ENCODE results near the gene COMMD3. TPM values are rescaled to one million over a fixed set of nuclear protein-coding genes. Genes with fewer than 3 reads are reported as not detected.

COMMD3 gene
- total RNA-seq, 2 experiments from 2014 or later = 70.6 to 103 TPM

DNA sequence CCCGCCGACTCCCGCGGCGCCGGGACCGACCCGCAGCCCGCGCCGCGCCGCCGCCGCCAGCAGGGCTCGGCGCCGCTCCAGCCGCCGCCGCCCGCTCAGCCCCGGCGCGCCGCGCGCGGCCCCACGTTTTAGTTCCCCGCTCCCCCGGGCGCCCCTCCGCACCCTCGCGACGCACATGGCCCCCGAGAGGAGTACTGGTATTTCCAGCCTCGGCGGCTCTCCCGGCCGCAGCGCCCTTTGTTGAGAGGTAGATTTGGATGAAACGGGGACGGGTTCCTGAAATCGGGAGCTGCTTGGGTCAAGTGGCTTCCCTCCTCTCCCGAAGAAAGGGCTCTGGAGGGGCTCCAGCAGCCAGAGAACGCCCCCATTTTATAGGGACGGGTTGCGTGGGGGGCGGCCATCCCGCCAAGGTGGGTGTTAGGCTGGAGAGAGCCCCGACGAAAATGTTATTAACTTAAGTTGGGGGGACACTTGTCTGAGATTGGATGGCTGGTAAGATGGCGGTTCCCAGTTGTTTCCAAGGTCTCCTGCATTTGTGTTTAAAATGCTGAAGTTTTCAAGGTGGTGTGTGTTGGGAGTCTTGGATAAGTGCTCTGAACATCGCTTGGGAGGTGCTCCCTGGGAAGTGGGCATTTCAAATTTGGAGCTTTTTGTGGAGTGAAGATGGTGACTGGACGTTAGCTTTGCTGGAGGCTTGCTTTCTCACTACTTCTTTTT, 5.9 kb downstream of the COMMD3 start:
- ATAC-seq (peak; percentile 9), DNase-seq (no peak)
- Mint-ChIP-seq H3K9me3 (ENCODE audit: low read depth) (no peaks in the 10 kb centered on the region), H3K4me3 (peak overlapping the region; percentile 79), H3K4me1 (peaks cover 62% of the 10 kb centered on the region), H3K36me3 (peaks cover 30% of the 10 kb centered on the region), H3K27me3 (peaks cover 40% of the 10 kb centered on the region), H3K27ac (peak overlapping the region; percentile 63)
- CTCF ChIA-PET = interaction anchor here (2.5 kb wide), 1 partner anchor 18 kb away, joined by 7 read pairs; no protein-coding TSS in a partner anchor

DNA sequence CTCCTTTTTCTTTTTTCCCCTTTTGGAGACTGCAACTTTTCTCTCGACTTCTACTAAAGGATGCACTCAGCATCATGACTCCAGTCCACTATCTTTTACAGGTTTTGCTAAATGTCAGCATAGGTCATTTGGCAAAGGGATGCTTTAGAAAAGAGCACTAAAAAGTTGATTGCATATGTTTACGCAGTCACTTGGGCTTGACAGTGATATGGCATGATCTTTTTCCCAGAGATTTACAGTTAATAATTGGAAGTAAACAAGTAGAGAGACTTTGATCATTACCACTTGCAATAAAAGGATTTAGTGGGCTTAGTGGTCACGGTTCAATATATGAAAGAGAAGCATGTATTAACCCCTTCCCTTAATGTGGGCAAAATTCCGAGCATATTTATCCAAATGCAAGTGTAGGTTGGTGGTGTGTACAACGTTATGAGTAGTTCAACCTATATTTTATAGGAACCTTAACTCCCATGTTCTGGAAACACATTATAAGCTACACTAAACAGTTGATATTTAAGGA, 6.5 kb downstream of the COMMD3 start:
- Mint-ChIP-seq H3K27me3 (peaks cover 40% of the 10 kb centered on the region), H3K27ac (peak overlapping the region; percentile 63), H3K9me3 (ENCODE audit: low read depth) (no peaks in the 10 kb centered on the region), H3K4me3 (peak overlapping the region; percentile 79), H3K36me3 (peaks cover 32% of the 10 kb centered on the region), H3K4me1 (peaks cover 58% of the 10 kb centered on the region)
- DNase-seq (no peak), ATAC-seq (no peak)
- CTCF ChIA-PET = interaction anchor here (2.5 kb wide), 1 partner anchor 17 kb away, joined by 7 read pairs; no protein-coding TSS in a partner anchor

DNA sequence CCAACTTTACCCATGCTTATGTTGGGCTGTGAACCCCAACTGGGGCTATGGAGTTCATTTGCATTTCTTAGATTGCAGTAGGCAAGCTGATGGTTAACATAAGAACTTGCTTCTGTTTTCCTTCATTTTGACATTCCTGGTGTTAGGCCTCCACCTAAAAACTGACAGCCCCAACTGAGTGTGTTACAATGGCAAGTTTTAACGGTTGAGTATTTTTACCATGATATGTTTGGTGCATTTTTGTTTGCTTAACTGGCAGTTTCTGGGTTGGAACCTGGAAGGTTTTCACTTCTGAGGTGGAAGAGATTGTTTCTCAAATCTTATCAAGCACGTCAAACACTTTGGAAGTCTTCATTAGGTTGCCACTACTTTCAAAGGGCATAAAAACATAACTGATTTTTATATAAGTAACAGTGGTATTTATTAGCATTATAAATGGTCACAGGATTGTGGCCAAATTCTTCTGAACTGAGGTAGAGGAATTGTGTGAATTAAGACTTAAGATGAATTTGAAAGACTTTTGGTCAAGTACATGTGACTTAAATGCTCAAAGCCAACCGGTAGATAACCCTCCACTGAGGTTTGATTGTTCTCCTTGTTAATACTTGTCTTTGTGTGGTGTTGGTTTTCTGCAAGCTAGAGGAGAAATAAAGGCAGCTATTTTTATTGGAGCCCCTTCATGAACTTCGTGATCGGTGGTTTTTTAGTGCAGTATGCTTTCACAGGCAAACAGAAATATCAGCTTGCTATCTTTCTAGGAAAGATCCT, 7.5 kb downstream of the COMMD3 start:
- CTCF ChIA-PET = interaction anchor here (1.1 to 2.5 kb wide), 3 partner anchors 16 to 162 kb away, joined by 3 to 7 read pairs (median 3); no protein-coding TSS in a partner anchor
- DNase-seq = no peak
- Mint-ChIP-seq H3K36me3 (peaks cover 28% of the 10 kb centered on the region), H3K4me1 (peaks cover 50% of the 10 kb centered on the region), H3K4me3 (peak overlapping the region; percentile 79), H3K9me3 (ENCODE audit: low read depth) (no peaks in the 10 kb centered on the region), H3K27me3 (peaks cover 40% of the 10 kb centered on the region), H3K27ac (no peak overlapping the region)
- no peak for ATAC-seq

DNA sequence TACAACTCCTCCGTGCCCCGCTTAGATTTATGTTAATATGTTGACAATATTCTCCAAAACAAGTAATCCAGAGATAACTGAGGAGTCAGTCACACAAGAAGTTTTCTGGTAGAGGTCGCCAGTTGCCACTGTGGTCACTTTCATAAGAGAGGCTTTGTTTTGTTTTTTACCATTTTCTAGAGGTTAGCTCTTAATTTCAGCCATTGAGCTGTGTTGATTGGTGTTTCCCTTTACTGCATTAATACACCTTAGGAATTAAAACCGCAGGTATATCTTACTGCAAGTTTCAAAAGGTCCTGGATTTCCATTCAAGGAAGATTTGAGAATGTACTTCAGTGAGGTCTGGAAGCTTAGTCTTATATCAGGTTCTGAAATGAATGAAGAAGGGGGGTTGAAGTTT, 8.2 kb downstream of the COMMD3 start:
- H3K4me3 Mint-ChIP-seq = peak overlapping the region; percentile 79
- ATAC-seq = no peak
- H3K27me3 Mint-ChIP-seq = peaks cover 40% of the 10 kb centered on the region
- CTCF ChIA-PET = interaction anchor here (1.1 to 1.5 kb wide), 2 partner anchors 15 to 161 kb away, joined by 3 read pairs; no protein-coding TSS in a partner anchor
- peaks cover 47% of the 10 kb centered on the region for H3K4me1 Mint-ChIP-seq
- DNase-seq = no peak
- H3K36me3 Mint-ChIP-seq = peaks cover 30% of the 10 kb centered on the region
- no peaks in the 10 kb centered on the region for H3K9me3 Mint-ChIP-seq (ENCODE audit: low read depth)
- no peak overlapping the region for H3K27ac Mint-ChIP-seq

DNA sequence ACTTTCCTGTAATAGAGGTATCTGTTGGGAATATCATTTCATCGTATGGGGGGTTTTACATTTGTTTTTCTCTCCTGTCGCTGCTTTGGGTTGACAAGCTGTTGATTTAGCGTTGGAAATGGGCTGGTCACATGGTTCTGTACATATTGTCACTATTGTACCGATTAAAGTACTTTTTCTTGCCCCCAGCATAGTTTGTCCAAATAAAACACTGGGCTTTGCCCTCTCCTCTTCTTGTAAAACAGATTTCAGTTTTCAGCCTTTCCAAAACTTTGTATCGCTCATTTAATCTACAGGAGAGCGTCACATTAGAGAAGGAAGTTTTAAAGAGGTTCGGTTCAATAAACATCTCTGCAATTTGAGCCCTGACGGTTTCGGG, 8.7 kb downstream of the COMMD3 start:
- DNase-seq = no peak
- Mint-ChIP-seq H3K4me1 (peaks cover 42% of the 10 kb centered on the region), H3K27ac (peak overlapping the region; percentile 48), H3K36me3 (peaks cover 34% of the 10 kb centered on the region), H3K9me3 (ENCODE audit: low read depth) (no peaks in the 10 kb centered on the region), H3K4me3 (peak overlapping the region; percentile 79), H3K27me3 (peaks cover 37% of the 10 kb centered on the region)
- CTCF ChIA-PET = interaction anchor here (1.1 to 1.5 kb wide), 2 partner anchors 15 to 161 kb away, joined by 3 read pairs; no protein-coding TSS in a partner anchor
- no peak for ATAC-seq

DNA sequence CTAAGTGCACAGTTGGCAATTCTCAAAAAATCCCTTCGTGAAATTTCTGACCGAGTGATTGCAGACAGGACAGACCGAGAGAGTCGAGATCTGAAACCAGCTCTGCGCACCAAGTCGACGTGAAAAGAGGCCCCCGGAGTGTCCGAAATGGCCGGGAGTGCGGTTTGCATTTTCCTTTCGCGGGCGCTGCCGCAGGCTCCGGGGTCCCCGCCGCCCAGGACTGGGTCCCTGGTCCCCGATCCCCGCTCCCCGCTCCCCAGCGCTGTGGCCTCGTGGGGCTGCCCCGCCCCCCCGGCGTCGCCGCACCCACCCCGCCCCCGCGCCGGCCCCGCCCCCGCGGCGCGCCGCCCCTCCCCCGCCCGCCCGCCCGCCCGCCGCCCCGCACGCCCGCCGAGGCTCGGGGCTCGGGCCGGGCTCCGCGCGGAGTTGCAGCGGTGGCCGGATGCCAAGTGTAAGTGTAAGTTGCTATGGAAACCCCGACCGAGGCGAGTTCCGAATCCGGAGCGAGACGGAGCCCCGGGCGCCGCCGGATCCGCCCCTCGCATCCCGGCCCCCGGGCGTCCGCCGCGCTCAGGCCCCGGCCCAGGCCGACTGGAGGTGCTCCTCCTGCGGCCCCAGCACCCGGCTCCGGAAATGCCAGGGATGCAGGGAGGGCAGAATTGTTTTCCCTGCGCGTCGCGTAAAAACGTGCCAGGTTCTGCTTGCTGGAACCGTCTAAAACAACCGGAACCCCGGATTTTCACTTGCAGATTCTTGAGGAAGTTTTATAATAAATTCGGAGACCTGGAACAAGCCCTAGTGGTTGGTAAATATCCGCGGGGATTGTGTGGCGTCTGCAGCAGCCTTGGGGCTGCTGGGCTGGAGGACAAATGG, 9.3 kb downstream of the COMMD3 start:
- CTCF ChIA-PET = interaction anchor here (1.1 to 1.5 kb wide), 2 partner anchors 14 to 160 kb away, joined by 3 read pairs; no protein-coding TSS in a partner anchor

DNA sequence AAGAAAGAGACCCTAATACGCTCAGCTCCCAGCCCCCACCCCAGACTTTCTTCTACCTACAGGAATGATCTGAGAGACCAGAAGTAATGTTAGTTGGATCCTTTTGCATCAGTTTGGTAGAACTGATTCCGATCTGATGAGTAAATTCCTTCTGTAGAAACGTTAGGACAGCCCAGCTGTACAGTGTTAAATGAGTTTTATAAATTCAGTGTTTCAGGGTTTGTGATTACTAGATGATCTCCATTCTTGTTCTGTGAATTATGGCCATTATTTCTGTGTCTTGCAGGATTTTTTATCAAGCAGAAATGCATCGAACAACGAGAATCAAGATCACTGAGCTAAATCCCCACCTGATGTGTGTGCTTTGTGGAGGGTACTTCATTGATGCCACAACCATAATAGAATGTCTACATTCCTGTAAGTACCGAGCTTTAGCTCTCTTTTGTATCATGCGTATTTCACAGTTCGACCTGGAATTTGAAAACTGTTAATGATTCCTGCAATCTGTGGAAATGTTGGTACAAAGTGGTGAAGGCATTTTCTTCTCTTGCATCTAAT, 10.0 kb downstream of the COMMD3 start:
- CTCF ChIA-PET = interaction anchor here (0.8 kb wide), 1 partner anchor 10 kb away, joined by 4 read pairs; the partner anchor contains the start of gene COMMD3
- peaks cover 35% of the 10 kb centered on the region for H3K36me3 Mint-ChIP-seq
- H3K27ac Mint-ChIP-seq = peak overlapping the region; percentile 43
- DNase-seq = no peak
- peaks cover 39% of the 10 kb centered on the region for H3K4me1 Mint-ChIP-seq
- peak overlapping the region; percentile 73 for H3K4me3 Mint-ChIP-seq
- H3K27me3 Mint-ChIP-seq = peaks cover 33% of the 10 kb centered on the region
- no peaks in the 10 kb centered on the region for H3K9me3 Mint-ChIP-seq (ENCODE audit: low read depth)
- ATAC-seq = no peak

More for the DNA sequence above, 9.3 kb downstream of the COMMD3 start:
- H3K4me3 Mint-ChIP-seq = peak overlapping the region; percentile 79
- H3K27ac Mint-ChIP-seq = peak overlapping the region; percentile 48
- H3K9me3 Mint-ChIP-seq (ENCODE audit: low read depth) = no peaks in the 10 kb centered on the region
- peaks cover 32% of the 10 kb centered on the region for H3K36me3 Mint-ChIP-seq
- H3K27me3 Mint-ChIP-seq = peaks cover 33% of the 10 kb centered on the region
- DNase-seq = peak; percentile 80
- ATAC-seq = peak; percentile 58
- H3K4me1 Mint-ChIP-seq = peaks cover 39% of the 10 kb centered on the region

DNA sequence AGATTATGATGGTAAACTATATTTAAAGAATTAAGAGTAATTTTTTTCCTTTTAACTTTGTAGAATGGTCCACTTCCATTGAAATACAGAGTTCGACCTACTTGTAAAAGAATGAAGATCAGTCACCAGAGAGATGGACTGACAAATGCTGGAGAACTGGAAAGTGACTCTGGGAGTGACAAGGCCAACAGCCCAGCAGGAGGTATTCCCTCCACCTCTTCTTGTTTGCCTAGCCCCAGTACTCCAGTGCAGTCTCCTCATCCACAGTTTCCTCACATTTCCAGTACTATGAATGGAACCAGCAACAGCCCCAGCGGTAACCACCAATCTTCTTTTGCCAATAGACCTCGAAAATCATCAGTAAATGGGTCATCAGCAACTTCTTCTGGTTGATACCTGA, 13.0 kb downstream of the COMMD3 start:
- DNase-seq = no peak
- Mint-ChIP-seq H3K36me3 (peaks cover 38% of the 10 kb centered on the region), H3K27ac (no peak overlapping the region)

DNA sequence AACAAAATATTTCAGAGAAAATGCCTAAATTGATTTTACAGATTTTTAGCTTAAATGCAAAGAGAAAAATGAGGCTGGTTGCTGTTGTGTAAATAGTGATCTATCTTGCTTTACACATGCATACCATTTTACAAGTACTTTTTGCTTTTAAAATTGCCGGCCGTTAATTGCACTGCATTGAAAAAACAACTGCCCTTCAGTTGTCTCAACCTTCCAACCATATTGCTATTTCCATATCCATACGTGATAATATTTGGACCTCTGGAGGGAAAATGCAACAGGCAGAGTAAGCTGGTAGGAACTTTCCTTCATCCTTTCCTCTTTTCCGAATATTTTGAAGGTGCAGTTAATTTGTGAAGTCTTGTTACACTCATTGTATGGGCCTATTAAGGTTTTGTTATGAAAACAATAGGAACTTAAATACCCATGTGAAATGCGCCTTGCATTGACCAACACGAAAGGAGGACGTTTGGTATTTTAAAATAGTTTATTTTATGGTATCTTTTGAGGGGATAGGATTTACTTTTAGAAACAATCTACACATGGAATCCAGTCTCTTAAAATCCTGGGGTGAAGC, 16.0 kb downstream of the COMMD3 start:
- Mint-ChIP-seq H3K27me3 (peaks cover 25% of the 10 kb centered on the region), H3K9me3 (ENCODE audit: low read depth) (peaks cover 4% of the 10 kb centered on the region), H3K4me1 (peaks cover 34% of the 10 kb centered on the region), H3K4me3 (peak overlapping the region; percentile 72), H3K36me3 (peaks cover 33% of the 10 kb centered on the region), H3K27ac (peak overlapping the region; percentile 82)
- CTCF ChIA-PET = no interaction called here
- DNase-seq (no peak), ATAC-seq (no peak)

More for the DNA sequence above, 13.0 kb downstream of the COMMD3 start:
- Mint-ChIP-seq H3K4me1 (peaks cover 38% of the 10 kb centered on the region), H3K4me3 (no peak overlapping the region), H3K27me3 (peaks cover 22% of the 10 kb centered on the region), H3K9me3 (ENCODE audit: low read depth) (peaks cover 4% of the 10 kb centered on the region)
- CTCF ChIA-PET = no interaction called here
- ATAC-seq = no peak

DNA sequence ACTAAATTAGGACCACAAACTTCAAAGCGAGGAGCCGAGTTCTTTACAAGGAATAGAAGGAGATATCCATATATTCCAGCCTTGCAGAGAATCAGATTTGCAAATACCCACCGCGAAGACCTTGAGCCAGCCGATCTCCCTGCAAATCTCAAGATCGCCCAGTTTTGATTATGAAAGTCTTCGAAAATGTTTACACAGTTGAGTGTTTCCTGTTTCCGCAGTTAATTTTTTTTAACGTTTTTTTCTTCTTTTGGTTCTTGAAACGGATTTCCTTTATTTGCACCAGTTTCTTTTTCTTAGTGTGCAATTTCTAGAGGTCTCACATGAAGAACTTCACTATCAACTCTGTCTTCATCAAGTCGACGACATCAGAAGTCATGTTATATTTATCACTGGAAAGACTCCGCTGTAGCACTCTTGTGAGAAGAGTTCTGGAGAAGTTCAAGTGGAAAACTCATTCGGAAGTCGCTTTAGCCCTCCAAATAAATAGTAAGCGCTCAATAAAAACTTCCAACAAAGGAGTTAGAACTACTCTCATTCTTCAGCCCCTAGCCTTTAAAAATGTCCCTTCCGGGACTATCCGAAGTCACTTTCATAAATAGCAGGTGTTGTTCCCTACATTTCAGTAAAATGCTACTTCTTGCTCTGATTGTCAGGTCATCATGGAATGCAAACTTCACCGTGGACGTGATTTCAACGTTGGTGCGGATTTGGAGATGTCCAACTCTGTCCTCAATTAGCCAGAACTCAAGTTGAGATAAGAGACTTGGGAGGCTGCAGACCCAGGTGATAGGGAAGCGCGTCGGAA, 17.2 kb downstream of the COMMD3 start:
- Mint-ChIP-seq H3K36me3 (peaks cover 31% of the 10 kb centered on the region), H3K27ac (peak overlapping the region; percentile 82), H3K9me3 (ENCODE audit: low read depth) (peaks cover 4% of the 10 kb centered on the region), H3K4me1 (peaks cover 37% of the 10 kb centered on the region), H3K27me3 (peaks cover 37% of the 10 kb centered on the region), H3K4me3 (peak overlapping the region; percentile 72)
- ATAC-seq = peak; percentile 14
- DNase-seq = no peak
- CTCF ChIA-PET = no interaction called here

DNA sequence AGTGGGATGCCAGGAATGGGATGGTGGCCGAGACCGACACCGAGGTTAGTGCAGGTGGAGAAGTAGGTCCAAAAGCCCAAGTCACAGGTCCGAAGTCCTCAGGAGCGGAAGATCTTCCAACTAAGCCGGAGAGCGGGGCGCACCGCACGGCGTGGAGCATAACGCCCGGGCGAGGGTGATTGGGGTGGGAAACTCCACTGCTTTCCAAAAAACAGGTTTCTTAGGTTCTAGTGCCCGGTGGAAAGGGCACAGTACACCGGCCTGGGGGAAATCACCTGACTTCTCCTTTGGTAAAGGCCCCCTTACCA, 17.7 kb downstream of the COMMD3 start:
- peaks cover 31% of the 10 kb centered on the region for H3K36me3 Mint-ChIP-seq
- H3K4me3 Mint-ChIP-seq = peak overlapping the region; percentile 72
- CTCF ChIA-PET = no interaction called here
- no peak overlapping the region for H3K27ac Mint-ChIP-seq
- DNase-seq (no peak), ATAC-seq (no peak)
- peaks cover 40% of the 10 kb centered on the region for H3K4me1 Mint-ChIP-seq
- H3K27me3 Mint-ChIP-seq = peaks cover 42% of the 10 kb centered on the region
- H3K9me3 Mint-ChIP-seq (ENCODE audit: low read depth) = peaks cover 4% of the 10 kb centered on the region

All from activated CD8-positive, alpha-beta memory T cell treated with anti-CD3 and anti-CD28 coated beads, Interleukin-2, amount 10 ng/mL, durations not matched to agents 7 days and 5 days (primary cell).